NCI-H526 treated with DMSO at 0.1 percent for 48 hours (cell line): ENCODE measurements around the gene PPEF1.

Experiments used
- DNase-seq: peaks from one replicate; lab custom pipeline; 2025; lab: John Stamatoyannopoulos, UW

The PPEF1 gene, protein sequence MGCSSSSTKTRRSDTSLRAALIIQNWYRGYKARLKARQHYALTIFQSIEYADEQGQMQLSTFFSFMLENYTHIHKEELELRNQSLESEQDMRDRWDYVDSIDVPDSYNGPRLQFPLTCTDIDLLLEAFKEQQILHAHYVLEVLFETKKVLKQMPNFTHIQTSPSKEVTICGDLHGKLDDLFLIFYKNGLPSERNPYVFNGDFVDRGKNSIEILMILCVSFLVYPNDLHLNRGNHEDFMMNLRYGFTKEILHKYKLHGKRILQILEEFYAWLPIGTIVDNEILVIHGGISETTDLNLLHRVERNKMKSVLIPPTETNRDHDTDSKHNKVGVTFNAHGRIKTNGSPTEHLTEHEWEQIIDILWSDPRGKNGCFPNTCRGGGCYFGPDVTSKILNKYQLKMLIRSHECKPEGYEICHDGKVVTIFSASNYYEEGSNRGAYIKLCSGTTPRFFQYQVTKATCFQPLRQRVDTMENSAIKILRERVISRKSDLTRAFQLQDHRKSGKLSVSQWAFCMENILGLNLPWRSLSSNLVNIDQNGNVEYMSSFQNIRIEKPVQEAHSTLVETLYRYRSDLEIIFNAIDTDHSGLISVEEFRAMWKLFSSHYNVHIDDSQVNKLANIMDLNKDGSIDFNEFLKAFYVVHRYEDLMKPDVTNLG

DNA sequence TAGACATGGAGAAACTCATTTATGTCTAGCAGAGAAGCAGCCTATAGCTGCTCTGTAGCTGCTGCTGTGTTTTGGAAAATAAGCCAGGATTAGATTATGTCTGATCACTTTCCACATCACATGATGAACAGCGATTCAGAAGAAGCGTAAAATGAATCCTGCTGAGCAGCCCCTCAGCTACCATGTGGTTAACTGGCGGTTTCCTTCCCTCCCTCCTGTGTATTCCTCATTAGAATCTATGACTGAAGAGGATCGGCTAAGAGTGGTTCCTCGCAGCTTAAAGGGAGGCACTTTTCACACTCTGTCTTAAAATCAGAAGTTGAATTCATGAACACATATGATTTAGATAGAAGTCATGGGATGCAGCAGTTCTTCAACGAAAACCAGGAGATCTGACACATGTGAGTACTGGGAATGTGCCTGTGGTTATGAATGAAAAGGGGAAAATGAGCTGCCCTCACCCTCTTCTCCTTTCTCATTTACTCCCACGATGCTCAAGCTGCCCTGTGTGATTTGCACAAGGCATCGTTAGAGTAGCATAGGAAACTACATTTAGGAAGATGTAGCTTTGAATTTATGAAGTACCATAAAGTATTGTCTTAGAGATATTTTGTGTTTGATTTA is at the start of gene PPEF1:
TSS of gene PPEF1 (plus strand) at position 220 of the 624 bp plus-strand sequence. CDS start at position 356, 136 bp downstream.
- DNase-seq: no peak

DNA sequence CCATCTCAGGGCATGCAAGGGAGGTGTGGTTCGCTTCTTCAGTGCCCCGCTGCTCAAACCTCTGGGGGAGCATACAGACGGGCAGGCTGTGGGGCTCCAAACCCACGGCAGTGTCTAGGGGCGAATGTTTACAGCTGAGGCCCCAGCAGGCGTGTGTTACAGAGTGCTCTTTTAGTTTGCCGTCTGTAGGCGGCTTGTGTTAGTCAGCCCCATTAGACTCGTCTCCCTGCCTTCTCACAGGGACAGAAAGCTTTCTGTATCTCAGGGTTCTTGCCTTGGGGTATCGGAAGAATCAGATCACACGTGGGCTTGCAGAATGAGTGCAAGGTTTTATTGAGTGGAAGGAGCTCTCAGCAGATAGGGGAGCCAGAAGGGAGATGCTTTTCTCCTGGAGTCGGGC is 46.2 kb upstream of the PPEF1 start:
- no peak for DNase-seq

DNA sequence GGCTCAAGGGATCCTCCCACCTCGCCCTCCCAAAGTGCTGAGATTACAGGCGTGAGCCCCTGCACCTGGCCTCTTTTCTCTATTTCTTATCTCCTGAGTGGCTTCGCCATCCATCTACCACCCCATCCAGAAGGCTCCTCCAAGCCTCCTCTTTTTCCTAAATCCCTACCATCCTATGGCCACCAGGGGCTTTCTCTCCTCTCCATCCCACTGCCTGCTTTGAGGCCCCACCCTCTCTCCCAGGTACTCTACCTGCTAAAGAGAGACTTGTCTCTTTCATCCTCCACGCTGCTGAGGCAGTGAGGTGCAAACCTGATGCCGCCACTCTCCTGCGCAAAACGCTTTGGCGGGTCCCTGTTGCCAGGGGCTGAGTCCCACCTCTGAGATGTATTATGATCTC is 42.5 kb upstream of the PPEF1 start:
- DNase-seq: no peak

DNA sequence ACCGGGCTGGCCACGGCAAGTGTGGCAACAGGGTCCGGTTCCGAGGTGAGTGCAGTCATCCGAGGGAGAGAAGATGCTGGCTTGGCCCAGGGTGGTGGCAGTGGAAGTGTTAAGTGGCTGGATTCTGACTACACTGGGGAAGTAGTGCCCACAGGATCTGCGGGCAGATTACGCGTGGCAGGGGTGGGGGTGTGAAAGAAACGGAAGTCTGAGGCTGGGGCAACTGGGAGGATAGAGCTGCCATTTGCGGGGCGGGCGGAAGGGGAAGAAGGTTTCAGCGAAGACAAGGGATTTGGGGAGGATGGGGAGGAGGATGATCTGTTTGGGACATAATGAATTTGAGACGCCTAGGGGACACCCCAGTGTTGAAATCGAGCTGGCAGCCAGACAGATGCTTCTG is 40.8 kb upstream of the PPEF1 start:
- no peak for DNase-seq

DNA sequence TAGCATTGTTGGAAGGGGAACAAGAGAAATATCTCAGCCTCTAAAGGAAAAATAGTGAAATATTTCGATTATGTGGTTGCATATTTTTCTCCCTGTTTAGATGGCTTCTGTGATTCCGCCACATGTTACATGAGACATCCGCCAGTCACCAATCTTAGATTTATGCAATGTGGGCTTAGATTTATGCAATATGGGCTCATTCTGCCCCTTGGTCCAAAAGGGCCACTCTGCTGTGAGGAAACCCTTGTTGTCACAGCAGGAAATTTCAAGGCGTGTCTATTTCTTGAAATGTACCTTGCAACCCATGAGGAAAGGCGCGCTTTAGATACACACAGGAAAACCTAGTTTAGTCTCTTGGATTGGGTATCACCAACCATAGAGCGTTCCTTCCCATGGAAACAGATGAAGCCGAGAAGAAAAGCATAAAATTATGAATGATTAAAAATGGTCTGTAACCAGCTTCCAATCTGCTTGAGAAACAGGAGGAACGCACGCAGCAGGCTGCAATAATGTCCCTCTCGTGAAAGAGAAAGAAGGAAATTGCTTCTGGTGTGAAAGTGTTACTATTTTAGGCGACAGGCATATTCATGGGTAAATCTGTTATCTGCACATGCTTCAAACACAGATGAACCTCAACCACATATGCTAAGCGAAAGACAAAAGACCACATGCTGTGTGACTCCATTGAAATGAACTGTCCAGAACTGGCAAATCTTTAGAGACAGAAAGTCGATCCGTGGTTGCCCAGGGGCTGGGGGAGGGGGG is 39.2 kb upstream of the PPEF1 start:
- DNase-seq: no peak

DNA sequence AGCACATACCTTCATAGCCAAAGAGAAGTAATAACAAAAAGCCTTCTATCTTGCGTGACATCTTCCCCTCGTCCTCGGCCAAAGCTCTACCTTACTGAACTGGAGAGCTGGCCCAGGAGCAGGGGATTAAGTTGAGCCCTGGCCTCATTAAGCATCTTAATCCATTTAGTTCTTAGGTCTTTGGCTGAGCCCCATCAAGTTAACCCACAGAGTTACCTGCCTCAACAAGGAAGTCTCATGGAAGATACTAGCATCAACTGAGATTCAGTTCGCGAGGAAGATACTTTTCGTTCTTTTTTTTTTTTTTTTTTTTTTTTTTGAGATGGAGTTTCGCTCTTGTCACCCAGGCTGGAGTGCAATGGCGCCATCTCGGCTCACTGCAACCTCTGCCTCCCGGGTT is 35.4 kb upstream of the PPEF1 start, which contains the start of gene RS1:
TSS of gene RS1 (minus strand) at position 101 of the 400 bp plus-strand sequence. CDS start at position 61, 40 bp downstream.
- no peak for DNase-seq

DNA sequence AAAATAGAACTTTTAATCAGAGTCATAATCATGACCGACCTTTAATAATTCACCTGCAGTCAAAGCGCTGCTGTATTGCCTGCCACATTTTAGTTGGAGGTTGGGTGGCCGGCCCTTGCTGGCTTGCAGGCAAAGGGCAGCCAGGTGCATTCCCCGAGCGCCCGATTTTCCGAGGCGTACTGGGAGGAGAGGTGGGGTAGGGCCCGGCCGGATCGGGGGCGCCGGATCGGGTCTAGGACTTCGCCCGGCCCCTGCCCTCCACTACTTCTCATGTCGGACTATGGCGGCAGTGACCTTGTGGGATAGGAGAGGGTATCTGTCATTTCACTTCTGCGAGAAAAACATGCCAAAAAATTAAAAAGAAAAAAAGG is 33.0 kb upstream of the PPEF1 start:
- DNase-seq: peak; percentile 74

DNA sequence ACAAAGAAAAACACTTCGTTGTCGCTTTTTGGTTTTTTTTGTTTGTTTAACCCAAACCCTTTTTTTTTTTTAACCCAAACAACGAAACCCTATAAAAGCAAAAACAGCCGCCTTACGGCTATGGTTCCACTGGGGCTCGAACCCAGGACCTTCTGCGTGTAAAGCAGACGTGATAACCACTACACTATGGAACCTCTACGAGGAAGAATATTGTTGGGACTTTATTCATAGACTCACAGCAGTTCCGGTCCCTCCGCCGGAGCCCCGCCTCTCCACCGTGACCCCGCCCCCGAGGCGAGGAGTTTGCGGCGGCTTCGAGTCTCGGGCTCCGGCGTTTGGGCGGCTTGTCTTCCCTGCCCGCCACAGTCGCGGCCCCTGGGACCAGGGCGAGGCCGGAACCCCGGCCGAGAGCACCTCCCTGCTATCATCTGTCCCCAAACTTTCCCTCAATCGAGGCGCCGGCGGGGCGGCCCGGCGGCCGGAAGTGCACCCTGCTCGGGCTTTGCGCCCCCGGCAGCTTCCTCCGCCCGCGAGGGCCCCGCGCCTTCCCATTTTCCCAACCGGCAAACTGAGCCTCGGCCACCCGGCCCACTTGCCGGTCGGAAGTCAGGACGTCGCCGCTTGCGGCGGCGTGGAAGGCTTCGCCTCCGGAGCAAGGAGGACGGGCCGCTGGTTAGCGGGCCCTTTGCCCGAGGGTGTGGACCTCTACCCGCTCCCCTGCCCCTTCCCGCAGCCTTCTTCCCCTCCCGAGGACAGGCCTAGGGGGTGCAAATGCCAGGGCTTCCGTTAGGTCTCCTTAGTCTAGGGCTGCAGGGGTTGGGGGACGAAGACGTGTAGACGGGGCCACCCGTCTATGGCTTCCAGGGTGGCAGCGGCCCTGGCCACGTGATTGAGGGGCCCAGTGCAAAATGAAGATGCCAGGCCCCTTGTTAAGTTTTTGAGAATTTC is 32.4 kb upstream of the PPEF1 start:
- peak; percentile 74 for DNase-seq

DNA sequence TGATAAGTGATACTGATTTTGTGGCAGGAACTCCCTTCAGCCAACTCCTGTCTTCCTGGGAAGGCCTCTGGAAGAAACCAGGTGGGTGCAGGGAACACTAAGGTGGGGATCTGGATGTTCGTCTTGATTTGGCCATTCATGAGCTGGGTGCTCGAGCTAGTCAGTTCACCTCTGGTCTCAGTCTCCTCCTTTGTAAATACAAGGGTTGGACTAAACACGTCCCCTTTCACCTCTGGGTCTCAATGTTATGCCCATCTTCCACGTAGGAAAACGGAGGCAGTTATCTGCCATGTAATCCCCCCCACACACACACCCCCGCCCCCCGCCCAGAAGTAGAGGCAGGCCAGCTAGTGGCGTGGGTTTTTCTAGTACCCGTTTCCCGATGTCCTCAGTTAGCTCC is 31.4 kb upstream of the PPEF1 start:
- peak; percentile 40 for DNase-seq

DNA sequence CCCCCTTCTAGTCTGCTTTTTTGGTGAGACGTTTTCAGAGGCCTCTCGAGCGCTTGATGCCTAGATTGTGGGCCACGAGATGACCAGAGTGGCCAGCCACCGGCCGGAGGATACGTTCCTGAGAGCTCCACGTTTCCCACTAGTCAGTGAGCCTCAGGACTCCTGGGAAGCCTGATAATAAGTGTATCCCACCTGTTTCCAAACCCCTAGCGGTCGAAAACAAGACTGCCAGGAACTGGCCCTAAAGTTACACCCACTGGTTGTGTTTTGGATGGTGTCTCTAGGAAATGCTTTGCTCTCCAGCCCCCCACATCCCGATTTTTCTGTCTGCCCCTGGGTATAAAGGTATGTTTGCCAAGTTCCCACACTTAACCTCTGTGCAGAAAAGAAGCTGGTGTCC is 31.0 kb upstream of the PPEF1 start:
- peak; percentile 40 for DNase-seq

DNA sequence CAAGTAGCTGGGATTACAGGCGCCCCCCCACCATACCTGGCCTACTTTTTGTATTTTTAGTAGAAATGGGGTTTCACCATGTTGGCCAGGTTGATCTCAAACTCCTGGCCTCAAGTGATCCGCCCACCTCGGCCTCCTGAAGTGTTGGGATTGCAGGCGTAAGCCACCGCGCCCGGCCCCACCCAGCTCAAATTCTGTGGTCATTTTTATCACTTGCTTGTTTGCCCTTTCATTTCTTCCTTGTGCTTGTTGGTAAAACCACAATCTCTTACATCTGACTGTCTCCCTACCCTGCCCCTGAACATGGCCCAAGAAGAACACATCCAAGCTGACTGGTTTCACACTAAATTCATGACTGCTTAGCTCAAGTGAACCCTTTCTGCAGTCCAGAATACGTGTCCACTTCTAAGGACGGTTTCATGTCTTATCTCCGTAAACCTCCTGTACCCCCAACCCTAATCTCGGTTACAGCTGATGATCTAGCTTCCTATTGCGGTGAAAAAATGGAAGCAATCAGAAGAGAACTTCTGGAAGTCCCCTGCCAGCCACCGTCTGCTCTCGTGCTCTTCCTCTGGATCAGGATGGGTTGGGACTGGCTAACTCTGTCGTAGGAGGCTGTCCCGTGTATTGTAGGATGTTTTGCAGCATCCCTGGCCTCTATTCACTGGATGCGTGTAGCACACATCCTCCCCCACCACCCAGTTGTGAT is 30.1 kb upstream of the PPEF1 start:
- no peak for DNase-seq

DNA sequence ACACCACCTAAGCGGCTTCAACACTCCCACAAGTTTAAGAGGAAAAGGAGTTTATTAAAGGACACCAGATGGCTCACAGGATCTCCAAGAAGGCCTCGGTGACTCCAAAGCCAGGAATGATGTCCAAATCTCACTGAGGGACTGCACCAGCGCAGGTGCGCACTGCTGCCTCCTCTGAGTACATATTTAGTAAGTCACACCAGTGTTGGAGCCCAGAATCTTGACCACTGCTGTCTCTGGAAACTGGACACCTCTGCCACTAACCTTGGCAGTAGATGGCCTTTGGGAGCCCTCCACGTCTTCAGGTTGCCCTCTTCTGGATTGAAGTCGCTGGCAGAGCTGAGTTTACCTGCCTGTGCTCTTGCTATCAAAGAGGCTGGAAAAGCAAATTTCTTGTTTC is 25.4 kb upstream of the PPEF1 start:
- no peak for DNase-seq

DNA sequence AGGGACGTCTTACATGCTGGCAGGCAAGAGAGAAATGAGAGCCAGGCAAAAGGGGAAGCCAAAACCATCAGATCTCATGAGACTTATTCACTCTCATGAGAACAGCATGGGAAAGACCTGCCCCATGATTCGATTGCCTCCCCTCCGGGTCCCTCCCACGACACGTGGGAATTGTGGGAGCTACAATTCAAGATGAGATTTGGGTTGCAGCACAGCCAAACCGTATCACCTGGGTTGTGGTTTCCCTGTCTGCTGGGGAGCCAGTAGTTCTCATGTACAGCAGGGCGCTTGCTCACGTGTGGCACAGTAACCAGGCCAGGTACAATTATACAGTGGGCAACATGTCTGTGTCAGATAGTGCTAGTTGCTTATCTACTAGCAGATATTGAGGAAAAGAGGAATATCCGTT is 24.5 kb upstream of the PPEF1 start:
- DNase-seq: no peak

DNA sequence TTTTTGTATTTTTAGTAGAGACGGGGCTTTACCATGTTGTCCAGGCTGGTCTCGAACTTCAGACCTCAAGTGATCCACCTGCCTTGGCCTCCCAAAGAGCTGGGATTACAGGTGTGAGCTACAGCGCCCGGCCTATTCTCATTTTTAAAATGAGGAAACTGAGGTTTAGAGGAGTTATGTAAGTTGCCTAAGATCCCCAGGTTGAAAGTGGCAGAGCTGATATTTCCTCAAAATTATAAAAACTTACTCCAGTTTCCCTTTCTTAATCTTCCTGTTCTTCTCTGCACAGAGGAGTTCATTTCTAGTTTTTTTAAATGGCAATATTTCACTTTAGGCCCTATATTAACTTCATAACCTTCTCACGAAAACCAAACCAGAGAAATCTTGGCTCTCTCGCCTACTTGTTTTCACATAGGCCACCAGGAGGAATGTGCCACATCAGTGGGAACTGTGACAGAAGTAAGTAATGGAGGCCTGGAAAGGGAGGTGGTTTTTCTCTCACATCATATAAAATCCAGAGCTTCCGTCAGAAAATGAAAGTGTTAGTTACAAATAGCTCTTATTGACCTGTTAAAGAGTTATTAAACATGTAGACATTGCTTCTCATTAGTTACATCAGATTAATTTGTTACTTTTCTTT is 19.5 kb upstream of the PPEF1 start:
- no peak for DNase-seq

DNA sequence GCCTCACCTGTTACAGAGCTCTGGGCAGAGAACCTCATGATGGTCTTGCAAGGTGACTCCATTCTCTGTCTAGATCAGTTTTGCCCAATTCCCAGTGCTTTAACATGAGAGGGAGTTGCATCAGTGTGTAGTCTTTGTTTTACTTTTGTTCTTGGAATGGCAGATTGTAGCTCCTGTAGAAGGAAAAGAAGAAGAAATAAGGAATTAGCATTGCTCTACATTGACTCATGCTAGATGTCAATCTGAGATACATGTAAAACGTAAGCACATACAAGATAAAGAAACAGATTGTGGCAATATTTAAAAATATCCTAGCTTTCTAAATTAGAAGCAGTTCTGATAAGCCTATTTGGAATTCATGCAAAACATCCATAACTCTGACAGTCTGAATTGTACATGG is 16.0 kb upstream of the PPEF1 start:
- no peak for DNase-seq

DNA sequence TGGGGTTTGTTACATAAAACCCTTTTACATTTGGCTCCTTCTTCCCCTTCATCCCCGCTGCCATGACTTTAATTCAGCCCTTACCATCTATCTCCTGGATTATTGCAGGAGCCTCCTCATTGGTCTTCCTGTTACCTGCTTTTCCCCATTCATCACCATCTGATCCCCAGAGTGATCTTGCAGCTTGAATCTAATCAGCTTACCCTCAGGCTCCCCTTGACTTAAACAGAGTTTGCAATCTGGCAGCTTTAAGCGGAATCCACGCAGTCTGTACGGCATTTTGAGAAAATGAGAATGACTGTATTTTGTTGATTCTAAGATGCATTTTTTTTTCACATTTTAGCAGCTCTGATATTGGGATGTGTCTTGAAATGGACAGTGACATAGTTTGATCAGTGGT is 14.9 kb upstream of the PPEF1 start:
- DNase-seq: no peak

DNA sequence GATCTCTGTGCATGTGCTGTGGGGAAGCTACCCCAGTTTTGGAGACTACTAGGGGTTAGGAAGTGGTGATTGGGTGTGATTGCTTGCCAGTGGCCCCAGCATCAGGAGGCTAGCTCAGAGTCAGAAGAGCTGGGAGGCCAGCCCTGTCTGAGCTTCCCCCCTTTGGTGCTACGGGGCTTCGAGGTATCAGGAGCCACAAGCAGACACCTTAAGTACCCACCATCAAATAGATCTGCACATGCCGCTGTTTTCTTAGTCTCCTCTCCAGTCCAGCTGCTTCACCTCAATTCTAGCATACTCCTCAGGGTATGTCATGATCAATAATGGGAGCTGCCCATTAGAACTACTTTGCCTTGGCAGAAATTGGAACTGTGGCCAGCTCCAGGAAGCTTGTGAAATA is 10.8 kb upstream of the PPEF1 start:
- no peak for DNase-seq

DNA sequence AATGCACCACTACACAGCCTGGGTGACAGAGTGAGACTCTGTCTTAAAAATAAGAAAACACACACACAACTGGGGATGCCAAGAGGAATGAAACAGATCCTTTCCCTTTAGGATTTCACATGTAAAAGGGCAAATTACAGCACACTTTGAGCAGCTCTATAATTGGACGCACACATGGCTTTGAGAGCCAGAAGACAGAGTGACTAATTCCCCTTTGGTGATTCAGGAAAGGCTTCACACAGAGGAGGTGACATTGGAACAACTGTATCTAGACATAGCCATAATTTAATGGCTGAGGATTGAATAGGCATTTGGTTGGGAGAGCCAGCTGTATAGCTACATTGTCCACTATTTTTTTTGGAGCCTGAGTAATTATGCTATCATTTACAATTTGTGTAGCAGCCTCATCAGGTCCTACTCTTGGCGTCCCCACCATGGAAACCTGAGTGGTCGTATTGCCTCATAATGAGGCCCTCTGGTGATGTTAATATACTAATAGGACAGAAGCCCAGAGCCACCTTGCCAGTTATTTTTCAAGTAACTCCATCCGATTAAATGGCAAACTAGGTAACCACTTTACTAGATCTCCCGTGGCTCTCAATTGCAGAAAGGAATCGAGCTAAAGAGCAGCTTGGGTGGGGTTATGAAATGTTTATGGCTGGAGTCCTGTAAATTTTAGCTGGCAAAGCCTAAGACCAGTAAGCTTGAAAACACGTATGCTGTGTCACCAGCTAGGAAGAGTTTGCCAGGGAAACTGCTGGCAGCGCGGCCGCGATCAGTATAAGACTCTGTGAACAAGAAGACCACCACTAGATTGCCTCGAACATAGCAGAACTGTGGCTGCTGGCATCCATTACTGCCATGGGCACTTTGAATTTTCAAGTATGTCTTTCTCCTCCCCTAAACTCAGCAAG is 8.5 kb upstream of the PPEF1 start:
- no peak for DNase-seq
